GM18517 (cell line): ENCODE results near the gene GGTLC2.

ENCODE experiments used
- ATAC-seq: cut with Tn5 transposase; IDR thresholded peaks from one replicate; pipeline ENCODE4 v1.9.1; 2021; ENCODE audit warnings: mild to moderate bottlenecking, moderate library complexity; ENCODE audit not compliant: unreplicated experiment

The GGTLC2 gene

GRCh38 chr22:22689621-22690345, 45.4 kb downstream of the GGTLC2 start:
- no peak for ATAC-seq

GRCh38 chr22:22691055-22691454, 46.6 kb downstream of the GGTLC2 start:
- no peak for ATAC-seq

- no peak for ATAC-seq
These were observed 47.6 kb downstream of the GGTLC2 start for GRCh38 chr22:22691716-22692701.

DNA sequence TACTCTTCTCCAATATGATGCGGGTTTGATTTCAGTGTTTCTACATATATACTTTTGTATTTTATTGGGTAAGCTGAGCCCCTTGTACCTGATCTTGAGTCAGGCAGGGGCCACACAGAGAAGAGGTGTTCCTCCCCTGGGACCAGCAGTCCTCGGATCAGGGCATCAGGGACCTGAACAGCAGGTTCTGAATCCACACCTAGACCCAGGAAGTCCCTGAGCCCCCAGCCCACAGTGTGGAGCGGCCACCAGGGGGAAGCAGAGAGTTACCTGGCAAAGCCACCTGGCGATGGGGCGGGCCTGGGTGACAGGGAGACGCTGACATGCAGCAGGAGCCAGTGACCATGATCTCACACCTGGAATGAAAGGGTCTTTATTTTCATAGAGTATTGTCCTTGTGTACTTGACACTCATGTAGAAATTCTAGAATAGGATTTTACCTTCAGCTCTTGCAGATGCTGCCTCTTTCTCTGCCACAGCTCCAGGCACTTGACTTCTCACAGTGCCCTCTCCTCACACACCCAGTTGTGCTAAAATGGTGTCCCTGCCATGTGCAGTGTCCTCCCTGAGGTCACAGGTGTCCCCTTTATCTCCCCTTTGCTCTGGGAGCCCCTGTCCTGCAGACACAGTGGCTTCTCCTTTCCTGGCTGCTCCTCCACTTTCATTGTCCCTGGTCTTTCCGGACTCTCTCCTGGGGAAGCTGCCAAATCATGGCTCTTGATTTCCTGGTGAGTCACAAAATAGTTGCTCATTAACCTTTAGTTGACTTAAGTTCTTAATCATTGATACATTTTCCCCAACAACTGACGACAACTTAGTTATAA, 48.5 kb downstream of the GGTLC2 start:
- ATAC-seq = no peak

DNA sequence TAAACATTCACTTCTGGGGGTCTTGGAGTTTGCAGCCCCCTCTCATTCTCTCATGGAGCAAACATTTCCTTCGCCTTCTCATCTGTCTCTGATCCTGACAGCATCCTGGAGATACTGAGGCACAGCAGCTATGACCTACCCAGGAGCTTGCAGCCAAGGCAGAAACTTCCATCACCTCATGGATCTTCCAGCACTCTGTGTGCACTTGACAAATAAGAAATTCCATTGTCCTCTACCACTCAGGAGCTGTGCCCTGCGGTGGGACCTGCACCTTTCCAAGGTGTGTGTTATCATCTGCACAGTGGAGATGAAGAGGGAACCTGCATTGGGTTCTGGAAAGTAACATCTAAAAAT, 49.1 kb downstream of the GGTLC2 start:
- no peak for ATAC-seq

- no peak for ATAC-seq
These were observed 49.7 kb downstream of the GGTLC2 start for GRCh38 chr22:22694106-22694505.

- no peak for ATAC-seq
These were observed 51.7 kb downstream of the GGTLC2 start for GRCh38 chr22:22696104-22696503.
